Measurements from ENCODE around the gene SNX32. TPM values are rescaled to one million over a fixed set of nuclear protein-coding genes. Genes with fewer than 3 reads are reported as not detected.

SNX32 gene
- total and polyA plus RNA-seq, 4 donors: 0.14 to 0.88 (median 0.64) TPM

GRCh38 chr11:65892661-65893317 is 59.0 kb downstream of the SNX32 start:
- ATAC-seq (ENCODE audit: insufficient read depth, low FRiP score) (no peak), DNase-seq (no peak)
- Histone ChIP-seq H3K4me1 (ENCODE audit: control insufficient read depth in 5 of 5, insufficient read depth in 5 of 5, low read length in 5 of 5) (peaks cover 5 to 49% (median 7%) of the 10 kb centered on the region in 5 donors), H3K4me3 (no peak overlapping the region), H3K9ac (ENCODE audit: insufficient read depth in 1 of 2, low read length in 2 of 2) (no peak overlapping the region), H3K9me3 (ENCODE audit: control insufficient read depth in 4 of 4, insufficient read depth in 3 of 4, low read length in 3 of 4) (no peaks in the 10 kb centered on the region), H3K27me3 (ENCODE audit: control insufficient read depth in 3 of 3, insufficient read depth in 3 of 3, low read length in 2 of 3) (peaks cover 0 to 15% (median 10%) of the 10 kb centered on the region in 3 donors), H3K36me3 (ENCODE audit: control insufficient read depth in 4 of 4, insufficient read depth in 4 of 4, low read length in 4 of 4) (no peaks in the 10 kb centered on the region), H3K27ac (ENCODE audit: low read depth in 1 of 2, low read length in 1 of 2) (peak overlapping the region; percentile 24 to 93)
- 69 to 79% methylated on average over 10 of the region's 10 CpGs for WGBS, 2 donors
- no peak for TF ChIP-seq CTCF (IDR thresholded peaks at IDR 0.05; ENCODE audit: control extremely low read depth, extremely low read depth)

- H3K4me3 ChIP-seq: no peak overlapping the region
- no peaks in the 10 kb centered on the region for H3K36me3 ChIP-seq (ENCODE audit: control insufficient read depth in 4 of 4, insufficient read depth in 4 of 4, low read length in 4 of 4)
- H3K9me3 ChIP-seq (ENCODE audit: control insufficient read depth in 4 of 4, insufficient read depth in 3 of 4, low read length in 3 of 4): no peaks in the 10 kb centered on the region
- H3K4me1 ChIP-seq (ENCODE audit: control insufficient read depth in 5 of 5, insufficient read depth in 5 of 5, low read length in 5 of 5): peaks cover 4 to 40% (median 7%) of the 10 kb centered on the region in 5 donors
- H3K27me3 ChIP-seq (ENCODE audit: control insufficient read depth in 3 of 3, insufficient read depth in 3 of 3, low read length in 2 of 3): peaks cover 0 to 27% (median 18%) of the 10 kb centered on the region in 3 donors
- H3K27ac ChIP-seq (ENCODE audit: low read depth in 1 of 2, low read length in 1 of 2): peak overlapping the region; percentile 62 to 94
- no peak for ATAC-seq (ENCODE audit: insufficient read depth, low FRiP score)
- no peak for DNase-seq
- WGBS, 2 donors: 21 to 41% methylated on average over 16 of the region's 16 CpGs
- H3K9ac ChIP-seq (ENCODE audit: insufficient read depth in 1 of 2, low read length in 2 of 2): no peak overlapping the region
- TF ChIP-seq CTCF (IDR thresholded peaks at IDR 0.05; ENCODE audit: control extremely low read depth, extremely low read depth): no peak
Measured at GRCh38 chr11:65894034-65894591, 60.4 kb downstream of the SNX32 start.

DNA sequence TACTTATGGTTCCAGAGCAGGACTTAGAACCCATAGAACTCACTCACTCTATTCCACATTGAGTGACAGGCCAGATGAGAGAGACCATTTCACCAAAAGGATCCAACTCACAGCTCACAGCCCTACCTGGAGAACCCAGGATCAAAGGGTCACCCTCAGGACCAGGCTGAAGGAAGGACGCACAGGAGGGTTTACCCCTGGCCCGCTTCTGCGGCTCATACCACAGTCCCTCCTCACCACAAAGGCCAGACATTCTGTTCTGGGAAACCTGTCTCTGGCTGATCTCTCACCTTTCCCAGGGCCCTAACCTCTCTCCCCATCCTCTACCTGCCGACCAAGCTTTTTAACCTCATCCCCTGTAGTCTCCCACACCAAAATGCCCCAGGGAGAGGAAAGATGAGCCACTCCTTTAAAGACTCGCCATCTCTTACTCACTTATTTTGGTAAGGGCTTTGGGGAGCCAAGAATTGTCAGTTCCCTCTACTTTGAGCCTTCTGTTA is 61.8 kb downstream of the SNX32 start:
- H3K9ac ChIP-seq (ENCODE audit: insufficient read depth in 1 of 2, low read length in 2 of 2): no peak overlapping the region
- DNase-seq: no peak
- WGBS, 2 donors: 93 to 94% methylated on average over 5 of the region's 5 CpGs
- no peak for ATAC-seq (ENCODE audit: insufficient read depth, low FRiP score)
- peaks cover 0 to 34% (median 23%) of the 10 kb centered on the region in 3 donors for H3K27me3 ChIP-seq (ENCODE audit: control insufficient read depth in 3 of 3, insufficient read depth in 3 of 3, low read length in 2 of 3)
- TF ChIP-seq CTCF (IDR thresholded peaks at IDR 0.05; ENCODE audit: control extremely low read depth, extremely low read depth): no peak
- H3K36me3 ChIP-seq (ENCODE audit: control insufficient read depth in 4 of 4, insufficient read depth in 4 of 4, low read length in 4 of 4): no peaks in the 10 kb centered on the region
- no peak overlapping the region for H3K27ac ChIP-seq (ENCODE audit: low read depth in 1 of 2, low read length in 1 of 2)
- H3K9me3 ChIP-seq (ENCODE audit: control insufficient read depth in 4 of 4, insufficient read depth in 3 of 4, low read length in 3 of 4): no peaks in the 10 kb centered on the region
- no peak overlapping the region for H3K4me3 ChIP-seq
- peaks cover 0 to 29% (median 5%) of the 10 kb centered on the region in 5 donors for H3K4me1 ChIP-seq (ENCODE audit: control insufficient read depth in 5 of 5, insufficient read depth in 5 of 5, low read length in 5 of 5)
